HL-60 (cell line): Measurements from ENCODE around the gene CEP164.

Experiments used
- DNase-seq, 2 experiments: peaks; one replicate each; pipeline ENCODE4 v3.0.0-alpha.2; 2010 to 2020; ENCODE audit warnings: low read depth in 1 of 2, low spot score in 1 of 2
- H3K27ac ChIP-seq: fragments of 250-450 bp; sonication (Bioruptor Pico); replicated peaks from 2 replicates; pipeline ENCODE4 v1.5.1; 2020; ENCODE audit warnings: mild to moderate bottlenecking, moderate library complexity
- H3K27me3 ChIP-seq: fragments of 250-450 bp; sonication (Bioruptor Pico); 2 replicates; pipeline ENCODE4 v1.5.1; 2021; ENCODE audit warnings: mild to moderate bottlenecking, moderate library complexity; ENCODE audit not compliant: insufficient read depth, poor library complexity, severe bottlenecking
- H3K4me3 ChIP-seq: replicated peaks from 2 replicates; pipeline ENCODE4 v1.5.1; 2011; ENCODE audit warnings: mild to moderate bottlenecking, control low read depth, low read length; ENCODE audit not compliant: insufficient read depth
- GABPA ChIP-seq: IDR thresholded peaks from 2 replicates; pipeline ENCODE4 v1.6.1; 2012; ENCODE audit warnings: low read depth
- POLR2AphosphoS5 ChIP-seq: IDR thresholded peaks from 2 replicates; pipeline ENCODE4 v1.6.1; 2012; ENCODE audit warnings: low read depth
- SPI1 ChIP-seq: IDR thresholded peaks from 2 replicates; pipeline ENCODE4 v1.6.1; 2012; ENCODE audit warnings: low read depth, mild to moderate bottlenecking, borderline replicate concordance
- TF ChIP-seq, protein P1 (sequence below): IDR thresholded peaks from 2 replicates; pipeline ENCODE4 v1.6.1; 2012; ENCODE audit warnings: low read depth; ENCODE audit not compliant: insufficient replicate concordance
- TF ChIP-seq, protein P2 (sequence below): IDR thresholded peaks from one replicate; pipeline ENCODE4 v1.5.1; 2011; ENCODE audit warnings: low read length, control low read depth, inconsistent platforms; ENCODE audit not compliant: insufficient read depth

CEP164 gene

DNA sequence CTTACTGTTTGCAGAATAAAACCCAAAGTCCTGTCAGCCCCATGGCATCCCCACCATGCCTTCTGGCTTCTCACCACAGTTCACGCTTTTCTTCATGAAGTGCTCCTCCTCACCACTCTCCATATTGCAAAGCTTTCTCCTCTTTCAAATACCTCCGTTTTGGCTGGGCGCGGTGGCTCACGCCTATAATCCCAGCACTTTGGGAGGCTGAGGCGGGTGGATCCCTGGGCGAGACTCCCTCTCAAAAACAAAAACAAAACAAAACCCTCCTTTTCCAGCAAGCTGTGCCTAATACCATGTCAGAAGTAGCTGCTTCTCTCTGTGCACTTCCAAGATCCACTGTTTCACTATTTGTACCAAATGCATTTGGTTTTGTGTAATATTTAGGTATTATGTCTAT, 18.3 kb upstream of the CEP164 start:
- DNase-seq, result no peak
- TF ChIP-seq GABPA, result no peak
- TF ChIP-seq, protein P1, sequence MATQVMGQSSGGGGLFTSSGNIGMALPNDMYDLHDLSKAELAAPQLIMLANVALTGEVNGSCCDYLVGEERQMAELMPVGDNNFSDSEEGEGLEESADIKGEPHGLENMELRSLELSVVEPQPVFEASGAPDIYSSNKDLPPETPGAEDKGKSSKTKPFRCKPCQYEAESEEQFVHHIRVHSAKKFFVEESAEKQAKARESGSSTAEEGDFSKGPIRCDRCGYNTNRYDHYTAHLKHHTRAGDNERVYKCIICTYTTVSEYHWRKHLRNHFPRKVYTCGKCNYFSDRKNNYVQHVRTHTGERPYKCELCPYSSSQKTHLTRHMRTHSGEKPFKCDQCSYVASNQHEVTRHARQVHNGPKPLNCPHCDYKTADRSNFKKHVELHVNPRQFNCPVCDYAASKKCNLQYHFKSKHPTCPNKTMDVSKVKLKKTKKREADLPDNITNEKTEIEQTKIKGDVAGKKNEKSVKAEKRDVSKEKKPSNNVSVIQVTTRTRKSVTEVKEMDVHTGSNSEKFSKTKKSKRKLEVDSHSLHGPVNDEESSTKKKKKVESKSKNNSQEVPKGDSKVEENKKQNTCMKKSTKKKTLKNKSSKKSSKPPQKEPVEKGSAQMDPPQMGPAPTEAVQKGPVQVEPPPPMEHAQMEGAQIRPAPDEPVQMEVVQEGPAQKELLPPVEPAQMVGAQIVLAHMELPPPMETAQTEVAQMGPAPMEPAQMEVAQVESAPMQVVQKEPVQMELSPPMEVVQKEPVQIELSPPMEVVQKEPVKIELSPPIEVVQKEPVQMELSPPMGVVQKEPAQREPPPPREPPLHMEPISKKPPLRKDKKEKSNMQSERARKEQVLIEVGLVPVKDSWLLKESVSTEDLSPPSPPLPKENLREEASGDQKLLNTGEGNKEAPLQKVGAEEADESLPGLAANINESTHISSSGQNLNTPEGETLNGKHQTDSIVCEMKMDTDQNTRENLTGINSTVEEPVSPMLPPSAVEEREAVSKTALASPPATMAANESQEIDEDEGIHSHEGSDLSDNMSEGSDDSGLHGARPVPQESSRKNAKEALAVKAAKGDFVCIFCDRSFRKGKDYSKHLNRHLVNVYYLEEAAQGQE, result no peak
- no peak for TF ChIP-seq POLR2AphosphoS5
- TF ChIP-seq, protein P2, sequence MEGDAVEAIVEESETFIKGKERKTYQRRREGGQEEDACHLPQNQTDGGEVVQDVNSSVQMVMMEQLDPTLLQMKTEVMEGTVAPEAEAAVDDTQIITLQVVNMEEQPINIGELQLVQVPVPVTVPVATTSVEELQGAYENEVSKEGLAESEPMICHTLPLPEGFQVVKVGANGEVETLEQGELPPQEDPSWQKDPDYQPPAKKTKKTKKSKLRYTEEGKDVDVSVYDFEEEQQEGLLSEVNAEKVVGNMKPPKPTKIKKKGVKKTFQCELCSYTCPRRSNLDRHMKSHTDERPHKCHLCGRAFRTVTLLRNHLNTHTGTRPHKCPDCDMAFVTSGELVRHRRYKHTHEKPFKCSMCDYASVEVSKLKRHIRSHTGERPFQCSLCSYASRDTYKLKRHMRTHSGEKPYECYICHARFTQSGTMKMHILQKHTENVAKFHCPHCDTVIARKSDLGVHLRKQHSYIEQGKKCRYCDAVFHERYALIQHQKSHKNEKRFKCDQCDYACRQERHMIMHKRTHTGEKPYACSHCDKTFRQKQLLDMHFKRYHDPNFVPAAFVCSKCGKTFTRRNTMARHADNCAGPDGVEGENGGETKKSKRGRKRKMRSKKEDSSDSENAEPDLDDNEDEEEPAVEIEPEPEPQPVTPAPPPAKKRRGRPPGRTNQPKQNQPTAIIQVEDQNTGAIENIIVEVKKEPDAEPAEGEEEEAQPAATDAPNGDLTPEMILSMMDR, result no peak
- no peak for TF ChIP-seq SPI1
- Histone ChIP-seq H3K27me3 (no peaks in the 10 kb centered on the region), H3K27ac (no peak overlapping the region), H3K4me3 (no peak overlapping the region)

DNA sequence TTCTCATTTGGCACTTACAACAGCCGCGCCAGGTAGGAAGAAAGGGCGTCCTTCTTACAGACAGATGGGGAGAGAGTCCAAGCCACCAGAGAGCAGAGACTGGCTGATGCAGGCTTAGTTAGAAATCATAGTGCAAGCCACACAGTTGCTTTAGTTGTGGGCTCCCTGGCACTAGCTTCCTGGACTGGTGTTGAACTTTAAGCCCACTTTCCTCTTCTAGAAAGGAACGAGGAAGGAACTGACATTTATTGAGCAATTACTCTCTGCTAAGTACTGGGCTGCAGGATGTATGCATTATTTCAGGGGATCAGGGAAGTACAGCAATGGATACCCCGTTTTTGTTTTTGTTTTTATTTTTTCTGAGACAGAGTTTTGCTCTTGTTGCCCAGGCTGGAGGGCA, 14.6 kb upstream of the CEP164 start:
- no peak overlapping the region for H3K4me3 ChIP-seq
- H3K27ac ChIP-seq, result no peak overlapping the region
- peak; percentile 49 to 75 for DNase-seq
- H3K27me3 ChIP-seq, result peaks cover 10% of the 10 kb centered on the region
- TF ChIP-seq, protein P2, result no peak
- TF ChIP-seq SPI1 (peak; percentile 41; the same call in 1 of the 2 replicates), GABPA (no peak), POLR2AphosphoS5 (no peak)
- TF ChIP-seq, protein P1, result no peak

DNA sequence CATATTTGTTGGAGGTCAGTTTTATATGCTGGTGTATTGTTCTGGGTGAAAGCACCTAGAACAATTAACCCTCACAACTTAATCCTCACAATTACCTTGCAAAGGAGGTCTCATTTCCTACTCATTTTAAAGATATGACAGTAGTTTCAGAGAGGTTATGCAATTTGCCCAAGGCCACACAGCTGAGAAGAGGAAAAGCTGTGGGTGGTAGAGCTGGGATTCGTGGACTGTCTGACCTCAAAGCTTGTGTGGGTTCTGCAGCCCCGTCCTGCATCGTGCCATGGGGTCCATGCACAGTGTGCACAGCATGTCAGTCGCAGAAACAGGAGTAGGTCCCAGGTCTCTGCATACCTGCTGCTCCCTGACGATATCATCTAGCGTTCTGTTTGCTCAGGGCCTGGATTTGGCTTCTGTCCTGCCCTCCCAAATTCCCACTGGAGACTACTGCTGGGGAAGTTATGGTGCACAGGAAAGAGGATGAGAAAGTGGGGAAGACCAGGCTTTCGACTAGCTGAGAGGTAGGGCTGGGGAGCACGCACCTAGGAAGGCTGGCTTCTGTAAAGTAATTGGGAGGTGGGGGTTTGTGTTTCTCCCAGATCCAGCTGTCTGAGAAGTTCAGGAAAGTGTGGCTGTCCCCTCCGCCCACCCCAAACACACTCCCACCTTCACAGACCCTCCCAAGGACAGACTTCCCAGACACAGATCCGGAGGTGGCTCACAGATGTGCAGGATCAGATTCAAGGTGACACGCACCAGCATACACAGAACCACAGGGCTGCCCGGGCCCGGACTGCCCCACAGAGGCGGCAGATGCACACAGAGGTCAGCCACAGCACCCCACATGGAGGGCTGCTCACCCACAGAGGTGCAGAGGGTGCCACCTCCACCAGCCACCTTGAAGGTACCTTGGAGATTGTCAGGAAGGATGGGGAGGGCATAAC, 13.6 kb upstream of the CEP164 start:
- no peak overlapping the region for H3K27ac ChIP-seq
- no peak for DNase-seq
- H3K27me3 ChIP-seq, result peaks cover 10% of the 10 kb centered on the region
- H3K4me3 ChIP-seq, result no peak overlapping the region
- TF ChIP-seq, protein P2, result no peak
- TF ChIP-seq GABPA (no peak), SPI1 (no peak), POLR2AphosphoS5 (no peak)
- TF ChIP-seq, protein P1, result no peak
